Measurements from ENCODE around the gene MKI67.
A peak's percentile ranks its signal among the peaks of the same experiment; 100 is the strongest.
"Not testable (repeated sequence)": the region's sequence is repeated elsewhere in the genome, so short reads cannot be mapped to it uniquely, and the experiment has no call there.

MKI67 gene

DNA sequence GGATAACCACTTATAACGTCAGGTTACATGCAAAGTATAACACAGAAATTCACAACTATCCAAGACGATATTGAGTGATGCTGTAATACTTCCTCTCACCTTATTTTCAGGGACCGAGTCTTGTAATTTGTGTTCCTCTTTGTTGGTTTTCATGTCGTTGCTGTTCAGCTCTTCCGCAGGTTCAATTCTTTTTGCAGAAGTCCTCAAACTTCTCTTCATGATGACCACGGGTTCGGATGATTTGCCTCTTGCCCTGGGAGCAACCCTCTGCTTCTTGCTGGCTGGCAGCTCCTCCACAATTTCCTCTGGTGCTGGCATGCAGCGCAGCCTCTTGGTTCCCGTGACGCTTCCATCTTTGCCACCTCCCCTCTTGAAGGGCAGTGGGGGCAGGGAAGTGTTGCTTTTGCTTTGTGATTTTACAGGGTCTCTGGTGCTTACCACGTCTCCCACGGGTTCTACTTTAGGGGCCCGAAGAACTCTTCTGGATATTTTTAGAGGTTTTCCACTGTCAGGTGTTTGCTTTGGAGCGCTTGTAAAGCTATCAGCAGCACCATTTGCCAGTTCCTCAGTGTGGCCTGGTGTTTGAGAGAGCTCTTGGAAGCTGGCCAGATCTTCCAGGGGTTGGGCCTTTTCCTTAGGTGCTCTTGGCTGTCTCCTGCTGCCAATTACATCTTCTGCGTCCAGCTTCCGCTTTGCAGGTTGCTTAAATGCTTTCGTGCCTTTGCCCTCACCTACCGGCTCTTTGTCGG, 23.6 kb downstream of the MKI67 start:
- DNase-seq = no peak

DNA sequence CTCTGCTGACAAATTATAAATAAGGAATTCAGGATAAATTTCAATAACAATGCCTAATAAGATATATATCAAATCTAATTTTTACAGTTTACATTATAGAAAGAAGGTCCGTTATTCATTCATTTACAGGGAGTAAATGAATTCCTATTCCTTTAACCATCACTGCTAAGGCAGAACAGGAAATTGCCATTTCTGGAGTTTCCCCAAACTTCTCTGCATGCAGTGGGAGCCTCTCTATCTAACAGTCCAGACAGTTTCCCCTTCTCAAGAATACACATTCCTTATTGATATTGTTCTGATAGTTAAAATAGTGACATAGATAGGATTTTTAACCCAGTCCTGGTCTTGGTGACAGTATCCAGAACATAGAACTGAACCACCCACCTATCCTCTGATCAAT, 24.3 kb downstream of the MKI67 start:
- DNase-seq = no peak

DNA sequence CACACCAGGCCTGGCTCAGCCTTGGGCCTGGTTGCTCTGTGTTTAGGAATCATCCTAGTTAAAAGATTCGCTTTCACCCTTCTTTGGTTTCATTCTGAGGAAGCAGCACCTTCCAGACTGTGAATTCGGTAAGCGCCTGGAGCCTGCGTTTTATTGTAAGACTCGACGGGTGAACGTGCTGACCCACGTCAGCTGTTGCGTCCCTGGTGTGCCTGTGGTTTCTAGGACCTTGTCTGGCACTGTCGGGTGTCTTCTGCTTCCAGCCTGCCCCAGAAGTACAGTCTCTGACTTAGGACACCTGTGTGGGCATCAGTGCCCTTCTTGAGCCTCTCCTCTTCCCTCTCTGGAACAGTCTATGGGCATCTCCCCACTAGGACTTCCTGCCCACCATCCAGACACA, 26.3 kb downstream of the MKI67 start:
- no peak for DNase-seq

DNA sequence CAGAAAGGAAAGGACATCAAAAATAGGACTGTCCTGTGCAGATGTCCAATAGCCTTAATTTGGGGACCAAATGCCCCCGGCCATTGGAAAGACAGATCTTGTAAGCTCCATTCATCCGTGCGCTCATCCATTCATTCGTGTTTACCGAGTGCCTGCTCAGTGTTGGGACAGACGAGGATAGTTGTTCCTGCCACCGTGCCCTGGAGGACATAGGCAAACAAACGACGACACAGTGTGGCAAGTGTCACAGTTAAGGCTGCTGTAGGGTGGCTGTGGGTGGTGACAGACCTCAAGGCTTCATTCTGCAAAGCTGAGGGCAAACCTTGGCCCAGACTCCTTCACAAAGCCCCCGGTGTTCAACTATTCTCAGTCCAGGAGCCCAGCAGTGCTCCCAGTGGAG, 27.6 kb downstream of the MKI67 start:
- DNase-seq = no peak

DNA sequence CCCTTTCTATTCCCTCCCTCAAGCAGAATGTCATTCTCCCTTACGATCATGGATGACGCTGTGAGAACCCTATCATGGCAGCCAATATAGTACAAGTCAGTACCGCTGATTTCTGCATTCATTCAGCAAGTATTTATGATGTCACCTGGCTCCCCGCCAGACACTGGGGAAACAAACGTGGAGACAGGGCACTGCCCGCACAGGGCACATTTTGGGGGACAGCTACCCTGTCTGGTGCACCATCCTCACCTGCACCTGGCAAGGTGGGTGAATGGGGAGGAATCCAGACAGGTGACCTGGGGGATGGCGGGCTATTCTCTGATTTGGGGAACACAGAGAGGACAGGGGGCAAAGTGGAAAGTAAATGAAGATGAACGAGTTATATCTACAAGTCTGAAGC, 28.4 kb downstream of the MKI67 start:
- no peak for DNase-seq

DNA sequence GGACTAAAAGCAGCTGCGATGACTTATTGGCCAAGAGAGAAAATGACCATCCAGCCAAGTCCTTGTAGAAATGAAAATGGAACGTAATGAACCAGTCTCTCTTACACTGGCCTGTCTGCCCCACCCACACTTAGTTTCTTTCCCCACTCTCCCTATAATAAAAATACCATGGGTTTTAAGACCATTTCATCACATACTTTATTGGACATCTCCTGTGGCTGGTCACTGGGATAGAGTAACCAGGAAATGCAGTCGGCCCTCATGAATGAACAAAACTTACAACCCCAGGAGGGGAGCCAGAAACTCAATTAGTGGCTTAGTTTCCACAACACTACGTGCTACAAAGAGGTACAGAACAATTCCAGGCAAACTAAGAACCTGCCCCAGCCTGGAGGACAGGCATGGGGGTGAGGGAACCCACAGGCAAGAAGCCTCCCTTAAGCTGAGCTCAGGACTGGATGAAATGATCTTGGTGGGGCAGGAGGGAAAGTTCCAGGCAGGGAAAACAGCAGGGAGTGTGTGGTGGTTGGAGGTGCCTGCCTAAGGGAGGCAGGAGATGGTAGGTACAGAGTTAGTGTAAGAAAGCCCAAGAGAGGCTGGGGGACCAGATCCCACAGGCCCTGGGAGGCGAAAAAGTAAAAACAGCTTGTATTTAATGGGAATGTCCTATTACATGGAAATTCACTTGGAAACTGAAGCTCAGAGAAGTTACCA, 29.6 kb downstream of the MKI67 start:
- no peak for DNase-seq

DNA sequence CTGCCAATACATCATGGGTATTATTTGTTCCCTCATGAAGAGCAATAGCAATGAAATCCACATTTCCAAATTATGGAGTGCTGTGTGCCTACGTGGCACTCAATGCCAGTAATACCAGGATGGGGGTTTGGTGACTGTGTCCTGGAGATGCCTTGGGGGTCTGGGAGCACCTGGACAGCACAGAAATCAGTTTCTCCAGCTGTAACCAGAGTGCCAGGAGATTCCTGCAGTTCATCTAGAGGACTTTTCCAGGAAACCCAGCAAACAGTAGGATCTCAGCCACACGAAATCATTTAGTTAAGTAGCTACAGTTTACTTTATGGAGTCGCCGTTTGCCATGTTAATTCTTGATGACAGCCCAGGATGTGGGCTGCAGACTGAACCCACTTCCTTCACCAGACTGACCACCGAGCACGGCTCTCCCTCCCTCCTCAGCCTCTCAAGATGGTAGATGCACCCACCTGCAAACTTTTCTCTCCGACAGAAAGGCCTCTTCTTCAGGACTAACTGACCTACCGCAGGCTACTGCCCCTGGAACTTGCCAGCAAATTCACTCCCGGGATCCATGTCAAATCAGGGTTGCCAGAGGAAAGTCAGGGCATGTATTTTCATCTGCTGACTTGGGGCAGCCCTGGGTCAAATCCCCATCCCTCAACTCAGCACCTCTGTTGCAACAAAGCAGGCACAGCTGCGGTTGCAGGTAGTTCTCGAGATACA, 30.3 kb downstream of the MKI67 start:
- no peak for DNase-seq

DNA sequence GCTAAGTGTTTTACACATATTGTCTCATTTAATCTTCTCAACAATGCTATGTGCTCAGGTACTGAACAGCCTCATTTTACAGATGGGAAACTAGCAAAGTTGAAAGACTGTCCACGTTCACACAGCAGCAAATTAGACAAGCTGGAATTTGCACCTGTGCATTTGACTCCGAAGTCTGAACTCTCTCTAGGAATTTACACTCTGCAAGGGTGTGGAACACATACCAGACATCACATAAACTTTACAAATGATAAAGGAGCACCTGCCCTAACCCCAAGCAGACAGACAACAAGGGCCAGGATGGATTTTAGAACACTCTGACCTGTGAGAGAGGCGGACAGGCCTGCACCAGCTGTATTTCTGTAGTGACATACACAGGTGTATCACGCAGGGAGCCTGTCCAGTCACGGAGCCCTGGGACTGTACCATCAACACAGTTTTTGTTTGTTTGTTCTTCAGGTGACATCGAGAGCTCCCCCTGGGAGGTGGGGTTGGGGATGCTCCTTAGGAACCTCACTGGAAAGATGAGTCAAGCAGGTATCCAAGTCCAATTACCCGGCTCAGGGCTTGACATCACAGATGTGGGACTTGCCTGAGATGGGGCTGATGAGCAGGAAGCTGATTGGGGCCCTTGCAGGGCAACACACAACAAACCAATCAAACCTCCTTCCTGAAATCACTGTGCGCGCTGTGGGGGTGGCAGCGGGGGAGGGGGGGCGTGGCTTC, 31.0 kb downstream of the MKI67 start:
- peak; percentile 20 to 33 for DNase-seq

DNA sequence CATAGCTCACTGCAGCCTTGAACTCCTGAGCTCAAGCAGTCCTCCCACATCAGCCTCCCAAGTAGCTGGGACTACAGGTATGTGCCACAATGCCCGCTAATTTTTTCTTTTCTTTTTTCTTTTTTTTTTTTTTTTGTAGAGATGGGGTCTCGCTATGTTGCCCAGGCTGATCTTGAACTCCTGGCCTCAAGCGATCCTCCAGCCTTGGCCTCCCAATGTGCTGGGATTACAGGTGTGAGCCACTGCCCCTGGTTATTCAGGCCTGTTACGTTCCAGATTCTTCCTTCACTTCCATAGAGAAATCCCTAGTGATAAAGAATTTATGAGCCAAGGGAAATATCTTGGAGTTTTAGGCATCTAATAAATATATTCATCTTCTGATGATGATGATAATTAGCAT, 31.6 kb downstream of the MKI67 start:
- DNase-seq = not testable (repeated sequence)

DNA sequence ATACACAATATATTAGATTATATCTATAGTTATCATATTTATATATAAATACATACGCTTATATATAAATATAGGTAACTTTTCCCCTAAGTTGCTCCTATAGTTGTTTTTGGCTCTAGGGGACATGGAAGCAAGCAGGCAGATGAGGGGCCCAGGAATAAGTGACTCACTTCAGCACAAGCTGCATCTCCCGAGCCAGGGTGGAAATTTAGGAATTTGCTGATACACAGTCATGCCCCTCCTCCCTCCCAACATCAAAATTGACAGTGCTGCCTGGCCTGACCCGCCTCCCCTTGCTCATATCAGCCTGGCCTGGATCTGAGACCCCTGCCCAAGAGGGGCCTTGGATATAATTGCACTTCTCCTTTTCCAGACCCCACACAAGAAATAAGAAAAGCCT, 33.8 kb downstream of the MKI67 start:
- DNase-seq = no peak

DNA sequence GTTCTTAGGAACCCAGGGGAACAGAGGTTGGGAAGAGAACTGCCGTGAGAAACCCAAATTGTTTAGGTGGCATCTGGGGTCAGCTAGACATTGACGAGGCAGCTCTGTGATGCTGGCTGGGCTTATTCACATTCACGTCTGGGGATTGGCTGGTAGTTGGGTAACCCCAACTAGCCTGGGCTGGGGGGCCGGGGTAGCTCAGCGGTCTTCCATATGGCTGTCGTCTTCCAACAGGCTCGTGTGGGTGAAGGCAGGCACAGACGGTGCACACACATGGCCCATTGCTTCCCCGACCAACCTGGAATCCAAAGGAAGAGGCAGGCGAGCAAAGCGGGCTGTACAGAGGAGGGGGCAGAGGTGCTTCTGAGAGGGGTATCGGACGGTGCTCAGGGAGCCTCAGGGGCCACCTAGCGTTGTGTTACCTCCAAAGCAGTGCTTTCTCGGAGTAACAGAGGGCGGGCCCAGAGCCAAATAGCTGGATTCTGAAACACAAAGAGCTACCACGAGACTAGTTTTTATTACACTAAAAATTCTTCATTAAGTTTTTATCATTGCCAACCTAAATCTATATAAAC, 34.5 kb downstream of the MKI67 start:
- DNase-seq = no peak

DNA sequence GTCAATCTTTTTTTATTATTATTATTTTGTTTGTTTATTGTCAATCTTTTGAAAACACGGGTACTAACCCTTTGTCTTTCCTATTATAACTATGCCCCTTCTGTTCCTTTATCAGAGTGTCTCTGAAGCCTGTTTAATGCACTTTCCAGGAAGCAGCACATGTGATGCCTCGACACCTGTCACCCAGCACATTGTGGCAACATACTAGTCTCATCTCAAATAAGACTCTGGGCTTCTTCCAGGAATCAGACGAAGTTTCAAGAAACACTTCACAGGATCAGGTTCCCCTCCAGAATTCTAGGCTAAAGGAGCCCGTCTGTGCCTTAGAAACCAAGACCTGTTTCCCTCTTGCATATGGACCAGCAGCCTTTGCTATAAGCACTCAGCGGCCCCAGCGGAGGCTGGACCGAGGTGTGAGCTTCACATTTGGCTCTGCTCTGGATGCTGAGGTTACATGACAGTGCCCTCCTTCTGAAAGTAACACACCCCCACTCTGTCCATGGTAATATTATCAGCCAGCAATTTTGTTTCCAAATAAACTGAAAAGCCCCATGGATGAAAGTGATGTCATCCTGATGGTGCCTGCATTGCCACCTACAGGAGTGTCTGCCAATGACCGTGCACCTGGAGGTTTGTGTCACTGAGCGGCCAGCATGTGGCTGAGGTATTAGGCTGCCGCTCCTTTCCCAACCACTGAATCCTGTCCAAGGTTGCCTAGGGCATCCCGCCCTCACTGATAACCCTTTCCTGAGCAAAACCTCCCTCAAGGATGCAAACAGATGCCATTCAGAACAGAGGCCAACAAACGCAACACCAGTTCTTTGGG, 38.1 kb downstream of the MKI67 start:
- DNase-seq = no peak

DNA sequence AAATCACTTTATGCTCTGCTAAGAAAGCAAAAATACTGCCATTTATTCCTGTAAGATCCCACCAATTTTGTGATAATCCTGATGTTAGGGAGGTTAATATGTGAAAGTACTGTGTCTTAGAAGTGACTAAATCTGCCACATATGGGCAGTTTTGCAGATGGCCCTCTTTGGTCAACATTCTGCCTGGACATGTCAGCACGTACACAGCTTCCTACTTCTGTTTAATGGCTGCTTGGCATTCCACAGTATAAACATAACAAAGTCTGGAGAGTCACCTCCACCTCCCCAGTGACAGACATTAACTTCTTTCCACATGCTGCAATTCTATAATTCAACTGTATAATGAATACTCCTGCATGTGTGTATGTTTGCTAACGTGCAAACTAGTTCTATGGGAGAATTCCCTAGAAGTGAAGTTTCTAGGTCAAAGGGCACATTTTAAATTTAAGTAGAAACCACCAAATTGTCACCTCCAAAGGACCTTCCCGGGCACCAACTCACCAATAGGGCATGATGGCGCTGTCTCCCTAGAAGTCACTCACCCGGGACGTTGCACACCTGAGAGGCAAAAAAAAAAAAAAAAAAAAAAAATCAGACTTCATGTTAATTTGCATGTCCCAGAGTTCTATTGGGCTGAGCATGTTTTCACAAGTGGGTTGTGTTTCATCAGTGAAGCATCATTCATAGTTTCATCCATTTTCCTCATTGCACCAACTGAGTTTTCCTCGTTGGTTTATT, 38.9 kb downstream of the MKI67 start:
- DNase-seq = no peak

DNA sequence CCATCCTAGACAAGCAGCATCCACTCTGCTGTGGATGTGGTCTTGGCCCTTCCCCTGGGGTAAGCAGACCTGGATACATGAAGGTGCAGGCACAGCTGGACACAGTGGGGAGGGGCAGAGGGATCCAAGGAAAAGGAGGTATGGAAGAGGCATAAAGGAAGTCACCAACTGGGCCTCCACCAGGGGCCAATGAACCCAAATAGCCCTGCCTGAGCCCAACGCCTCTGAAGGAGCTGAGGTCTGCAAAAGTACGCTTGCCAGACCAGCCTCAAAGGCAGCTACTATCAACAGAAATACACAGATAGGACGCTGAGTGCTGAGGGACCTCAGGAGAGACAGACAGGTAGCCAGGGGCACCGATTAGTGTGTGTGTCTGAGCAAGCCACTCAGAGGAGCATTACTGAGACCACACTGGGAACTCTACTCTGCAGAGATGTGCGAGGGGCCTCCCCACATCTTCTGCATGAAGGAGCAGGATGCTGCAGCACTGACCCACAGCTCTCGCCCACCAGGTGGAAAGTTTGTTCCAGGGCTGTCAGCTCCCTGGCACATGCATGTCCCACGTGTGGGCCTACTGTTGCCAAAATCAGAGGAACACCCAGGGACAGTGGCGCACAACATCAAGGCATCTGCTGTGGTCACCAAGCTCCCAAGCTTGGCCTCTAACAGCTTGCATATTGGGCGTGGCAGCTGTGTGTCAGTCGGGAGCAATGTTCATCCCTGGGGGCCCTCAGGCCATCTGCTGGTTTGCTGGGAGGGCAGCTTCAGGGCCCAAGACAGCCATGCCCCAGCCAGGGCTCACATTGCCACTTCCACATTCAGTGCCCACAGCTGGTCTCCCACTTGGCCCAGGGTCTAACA, 40.0 kb downstream of the MKI67 start:
- DNase-seq = no peak

DNA sequence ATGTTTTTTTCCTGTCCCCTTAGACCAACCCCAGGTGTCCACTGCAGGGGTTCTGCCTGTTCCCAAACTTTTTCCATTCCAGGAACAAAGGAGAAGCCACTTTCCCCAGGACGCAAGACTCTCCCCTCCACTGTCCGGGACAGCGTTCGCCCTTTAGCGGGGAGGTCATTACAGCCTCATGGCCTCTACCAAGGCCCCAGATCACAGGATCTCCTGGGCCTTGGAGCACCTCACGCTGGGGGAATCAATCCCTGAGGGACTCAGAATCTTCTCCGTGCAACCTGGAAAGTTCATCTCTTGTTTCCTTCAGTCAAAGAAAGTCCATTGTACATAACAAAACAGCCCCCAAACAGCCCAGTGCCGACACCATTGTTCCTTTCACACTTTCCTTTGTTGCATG, 41.2 kb downstream of the MKI67 start:
- DNase-seq = no peak

DNA sequence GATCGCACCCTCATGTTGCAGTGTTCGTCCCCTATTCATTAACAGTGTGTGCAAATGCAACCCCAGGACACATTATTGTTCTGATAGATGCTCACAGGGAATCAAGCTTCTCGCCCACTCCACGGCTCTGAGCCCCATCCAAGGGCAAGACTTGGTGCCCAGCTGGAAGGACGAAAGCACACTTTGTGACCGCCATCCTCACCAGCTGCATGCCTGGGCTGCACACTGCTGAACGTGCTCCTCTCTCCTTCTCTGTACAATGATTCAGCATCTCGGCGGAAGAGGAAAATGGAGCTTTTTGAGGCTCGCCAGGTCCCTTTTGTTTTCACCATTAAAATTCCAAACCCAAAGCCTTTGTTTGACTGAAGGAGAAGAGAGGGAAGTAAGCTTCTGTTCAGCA, 41.9 kb downstream of the MKI67 start:
- no peak for DNase-seq

DNA sequence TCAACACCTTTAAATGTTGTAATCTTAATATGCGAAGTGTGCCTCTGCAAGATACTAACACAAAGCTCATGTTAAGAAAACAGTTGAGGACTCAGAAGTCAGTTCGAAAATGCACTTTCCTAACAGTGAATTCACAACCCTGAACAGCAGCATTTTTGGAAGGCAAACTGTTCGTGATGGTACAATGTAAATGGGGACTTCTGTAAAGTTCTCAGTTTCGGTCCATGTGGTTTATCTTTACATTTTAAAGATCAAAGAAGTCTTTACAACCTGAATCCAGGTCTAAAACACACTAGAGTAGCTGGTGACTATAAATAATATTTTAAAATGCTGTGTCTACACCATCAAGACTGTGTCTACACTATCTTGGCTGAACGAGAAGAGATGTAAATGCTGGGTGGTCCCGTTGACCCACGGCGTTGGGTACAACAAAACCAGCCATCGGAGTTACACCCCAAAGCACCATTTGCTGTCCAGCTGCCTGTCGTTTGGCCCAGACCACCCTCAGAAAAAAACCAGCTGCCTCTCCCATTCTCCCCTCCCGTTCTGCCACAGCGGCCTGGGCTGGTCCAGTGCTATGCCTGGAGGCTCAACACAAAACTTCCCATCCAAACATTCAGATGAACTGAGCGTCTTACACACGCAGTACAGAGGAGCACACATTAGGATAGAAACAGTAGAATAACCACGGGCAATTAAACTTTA, 42.9 kb downstream of the MKI67 start:
- no peak for DNase-seq

DNA sequence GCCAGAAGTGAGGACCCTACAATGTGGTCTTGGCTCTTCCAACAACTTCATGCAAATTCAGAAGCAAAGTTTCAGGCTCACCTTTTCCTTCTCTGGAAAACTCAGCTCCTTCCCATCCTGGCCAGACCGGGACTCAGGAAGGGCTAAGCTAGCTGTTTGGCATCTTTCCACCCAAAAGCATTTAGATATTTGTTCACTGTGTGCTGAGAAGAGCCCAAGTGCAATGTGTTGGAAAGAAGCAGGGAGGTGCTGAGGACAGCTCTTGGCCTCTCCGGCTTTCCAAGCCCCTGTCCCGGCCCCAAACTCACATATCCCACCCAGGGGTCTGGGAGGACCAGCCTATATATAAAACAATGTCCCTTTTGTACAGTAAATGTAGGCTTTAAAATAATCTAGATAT, 44.5 kb downstream of the MKI67 start:
- DNase-seq = no peak

DNA sequence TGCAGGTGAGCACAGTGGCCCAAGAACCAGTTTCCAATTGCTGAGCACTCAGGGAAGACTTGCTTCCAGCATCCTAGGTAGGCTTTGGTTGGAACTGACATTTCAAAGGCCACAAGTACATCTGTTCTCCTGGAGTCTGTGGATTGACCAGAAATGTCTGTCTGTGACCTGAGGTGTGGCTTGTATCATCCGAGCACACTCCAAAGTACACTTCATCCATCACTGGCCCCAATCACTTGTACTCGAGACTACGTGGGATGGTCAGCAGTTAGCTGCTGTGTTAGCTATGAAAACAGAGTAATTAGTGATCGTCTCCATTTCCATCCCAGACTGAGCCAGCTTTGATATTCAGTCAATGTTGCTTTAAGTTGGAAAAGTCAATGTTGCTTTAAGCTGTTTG, 45.0 kb downstream of the MKI67 start:
- DNase-seq = no peak

DNA sequence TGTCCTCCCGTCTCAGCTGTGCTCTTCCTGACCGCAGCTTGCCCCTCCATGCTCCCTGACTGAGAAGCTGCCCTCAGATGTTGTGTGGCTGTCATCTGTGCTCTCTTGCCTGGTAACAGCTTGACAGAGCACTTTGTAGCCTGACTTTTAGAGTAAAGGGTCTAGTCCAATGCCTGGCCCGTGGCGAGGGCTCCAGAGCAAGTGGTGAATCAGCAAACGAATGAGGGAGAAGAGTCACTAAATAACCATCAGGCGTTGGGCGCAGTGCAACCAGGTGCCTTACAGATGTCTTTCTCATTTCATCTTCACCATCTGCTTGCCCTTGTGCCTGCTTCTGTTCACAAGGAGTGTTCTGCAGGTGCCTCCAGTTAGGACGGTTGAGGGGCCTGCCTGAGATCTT, 45.6 kb downstream of the MKI67 start:
- no peak for DNase-seq

Measured in activated CD4-positive, alpha-beta T cell treated with anti-CD3 and anti-CD28 coated beads, Interleukin-2, amount 50 U/mL, for 4 hours (primary cell).